HG03439 (cell line): Measurements from ENCODE around the gene BCAS3.

Experiments
- ATAC-seq: cut with Tn5 transposase; IDR thresholded peaks from one replicate; pipeline ENCODE4 v1.9.1; 2021; ENCODE audit warnings: mild to moderate bottlenecking, moderate library complexity; ENCODE audit not compliant: unreplicated experiment

The BCAS3 gene

DNA sequence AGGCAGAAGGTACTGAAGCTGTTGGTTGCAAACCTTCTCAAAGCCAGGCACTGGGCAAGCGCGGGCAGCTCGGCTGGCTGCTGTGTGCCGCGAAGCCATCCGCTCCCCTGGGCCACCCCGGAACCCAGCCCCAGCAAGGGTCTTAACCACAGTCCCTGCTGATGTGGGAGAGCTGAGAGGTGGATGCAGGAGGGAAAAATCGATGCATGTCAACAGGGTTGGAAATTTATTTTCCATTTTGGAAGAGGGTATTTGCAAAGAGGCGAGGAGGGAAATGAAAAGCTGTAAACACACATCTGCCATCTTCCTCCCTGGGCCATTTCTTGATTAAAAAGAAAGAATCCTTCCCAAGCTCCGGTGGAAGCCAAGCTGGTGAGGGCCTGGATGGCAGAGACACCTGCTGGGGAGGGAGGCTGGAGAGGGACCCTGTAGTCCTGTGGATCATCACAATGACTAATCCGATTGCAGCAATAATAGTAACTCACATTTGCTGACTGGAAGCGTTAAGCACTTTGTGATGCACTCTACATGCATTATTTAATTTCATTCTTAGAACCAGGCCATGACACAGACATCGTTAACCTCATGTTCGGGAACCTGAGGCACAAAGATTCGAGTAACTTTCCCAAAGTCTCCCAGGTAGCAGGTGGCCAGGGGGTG, 708.1 kb downstream of the BCAS3 start:
- ATAC-seq, result no peak

DNA sequence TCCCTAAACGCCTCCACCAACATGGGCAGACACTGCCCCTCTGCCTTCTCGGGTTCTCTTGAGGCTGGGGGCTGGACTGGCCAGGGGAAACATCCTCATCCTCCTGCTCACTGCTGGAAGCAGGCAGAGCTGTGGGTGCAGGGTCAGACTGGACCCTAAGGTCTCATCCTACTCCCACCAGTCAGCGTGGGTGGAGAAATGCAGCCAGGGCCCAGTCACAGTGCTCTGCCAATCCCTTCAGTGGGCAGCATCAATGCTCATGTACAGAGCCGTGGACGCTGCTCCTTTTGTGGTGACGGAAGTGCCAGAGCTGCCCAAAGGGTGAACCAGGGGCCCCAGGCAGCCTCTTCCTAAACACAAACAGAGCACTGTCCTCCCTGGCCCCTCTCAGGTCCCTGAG, 708.6 kb downstream of the BCAS3 start:
- no peak for ATAC-seq

DNA sequence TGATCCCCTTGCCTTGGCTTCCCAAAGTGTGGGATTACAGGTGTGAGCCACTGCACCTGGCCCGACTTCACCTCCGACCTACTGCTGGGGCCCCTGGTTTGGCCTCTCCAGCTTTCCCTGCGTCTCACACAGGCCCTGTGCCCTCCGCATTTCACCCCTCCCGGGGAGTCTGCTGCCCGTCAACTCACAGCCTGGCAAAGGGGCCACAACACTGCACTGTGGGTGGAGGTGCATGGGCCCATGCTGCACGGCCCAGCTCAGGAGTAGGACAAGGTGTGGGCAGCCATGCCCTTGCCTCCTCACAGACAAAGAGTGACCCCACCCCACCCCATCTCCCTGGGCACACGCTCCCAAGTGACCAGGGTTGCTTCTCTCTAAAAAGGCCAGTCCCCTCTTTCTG, 709.4 kb downstream of the BCAS3 start:
- ATAC-seq, result no peak

DNA sequence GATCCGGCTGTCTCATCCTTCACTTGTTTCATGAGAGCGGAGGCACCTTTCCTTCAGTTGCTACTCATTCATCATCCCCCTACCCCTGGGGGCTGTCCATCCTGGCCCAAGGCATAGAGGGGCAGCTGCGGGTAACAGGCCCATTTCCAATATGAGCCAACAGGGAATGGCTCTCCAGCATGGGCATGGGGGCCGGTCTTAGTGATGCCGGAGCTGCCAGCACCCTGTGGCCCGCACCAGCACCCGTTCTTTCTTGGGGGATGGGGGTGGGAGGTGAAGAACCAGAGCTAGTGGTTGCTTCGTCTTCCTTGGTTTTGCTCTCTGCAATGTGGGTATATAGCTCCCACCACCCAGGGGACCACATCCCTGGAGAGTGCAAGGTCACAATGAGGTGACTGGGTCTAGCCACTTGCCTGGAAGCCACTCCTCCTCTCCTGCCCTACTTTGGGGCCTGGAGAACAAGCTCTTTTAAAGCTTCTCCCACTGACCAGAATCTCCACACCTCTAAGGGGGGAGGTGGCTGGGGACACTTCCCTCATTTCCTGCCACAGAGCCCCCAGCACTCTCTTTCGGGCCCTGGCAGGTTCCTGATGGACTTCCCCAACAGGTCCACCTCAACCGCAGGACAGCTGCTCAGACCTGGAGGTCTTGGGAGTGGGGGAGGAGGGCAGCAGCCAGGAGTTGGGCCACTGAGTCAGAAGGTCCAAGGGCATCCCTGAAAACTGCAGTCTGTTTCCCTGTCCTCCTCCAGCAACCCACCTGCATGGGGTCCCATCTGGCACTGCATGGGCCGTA, 710.1 kb downstream of the BCAS3 start:
- no peak for ATAC-seq

DNA sequence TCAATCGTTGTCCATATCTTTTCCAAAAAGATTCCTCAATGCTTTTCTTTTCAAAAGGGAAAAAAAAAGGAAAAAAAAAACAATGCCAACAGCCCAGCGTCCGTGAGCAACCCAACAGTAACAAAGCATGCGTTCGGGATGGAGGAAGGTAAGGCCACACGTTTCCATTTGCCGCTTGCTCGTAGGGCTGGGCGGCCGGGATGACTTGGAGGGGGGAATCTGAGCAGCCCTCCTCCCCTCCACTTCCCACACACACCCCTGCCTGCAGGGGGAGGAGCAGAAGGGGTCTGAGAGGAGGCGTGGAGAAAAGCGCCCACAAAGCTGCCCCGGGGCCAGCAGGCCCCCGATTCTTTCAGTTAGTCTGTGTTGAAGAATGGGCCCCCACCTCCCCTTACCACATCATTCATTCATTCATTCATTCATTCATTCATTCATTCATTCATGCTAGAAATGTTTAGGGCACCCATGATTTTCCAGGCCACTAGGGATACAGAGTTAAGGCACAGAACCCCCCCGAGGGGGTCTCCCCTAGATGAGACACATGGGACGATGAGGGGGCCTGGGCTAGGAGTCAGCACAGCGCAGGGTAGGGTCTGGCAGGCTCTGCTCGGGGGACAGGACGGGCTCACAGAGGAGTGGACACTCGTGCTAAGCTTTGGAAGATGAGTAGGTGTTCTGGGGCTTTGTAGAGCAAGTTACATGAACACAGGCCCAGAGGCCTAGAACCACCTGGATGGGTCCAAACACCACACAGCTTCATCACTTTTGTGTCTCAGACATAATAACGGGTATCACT, 711.1 kb downstream of the BCAS3 start:
- no peak for ATAC-seq

DNA sequence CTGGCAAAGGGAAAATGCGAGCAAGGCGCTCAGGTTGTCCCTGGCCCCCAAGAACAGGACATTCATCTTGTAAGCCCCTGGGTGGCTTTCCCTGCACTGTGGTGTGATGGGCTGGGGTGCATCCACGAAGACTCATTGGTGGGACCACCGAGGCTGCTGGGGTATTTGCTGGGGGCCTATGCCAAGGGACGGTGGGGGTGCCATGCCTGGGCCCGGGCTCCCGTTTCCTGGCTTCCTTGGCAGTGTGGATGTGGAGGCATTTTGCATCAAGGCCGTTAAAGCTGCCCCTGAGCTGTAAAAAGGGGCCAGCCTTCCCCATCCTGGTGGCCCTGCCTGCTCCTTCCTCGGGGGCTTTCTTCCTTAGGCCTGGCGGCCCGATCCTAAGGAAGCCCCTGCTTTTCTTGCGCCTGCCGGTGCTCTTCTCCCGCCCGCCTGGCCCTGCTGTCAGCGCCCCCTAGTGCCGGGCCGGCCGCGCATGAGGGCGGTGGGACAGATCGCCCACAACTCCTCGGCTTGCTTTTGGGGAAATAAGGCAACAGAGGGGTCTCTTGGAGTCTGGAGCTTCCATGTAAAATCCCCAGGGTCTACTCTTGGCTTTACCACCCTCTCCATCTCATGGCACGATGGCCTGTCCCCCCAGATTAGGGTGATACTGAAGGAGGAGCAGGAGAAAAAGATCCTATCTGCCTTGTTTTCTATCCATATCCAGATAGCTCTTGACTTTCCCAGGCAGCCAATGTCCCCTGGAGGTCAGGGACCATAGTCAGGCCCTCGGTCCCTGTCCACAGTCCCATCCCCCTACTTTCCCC, 712.2 kb downstream of the BCAS3 start:
- ATAC-seq, result no peak

DNA sequence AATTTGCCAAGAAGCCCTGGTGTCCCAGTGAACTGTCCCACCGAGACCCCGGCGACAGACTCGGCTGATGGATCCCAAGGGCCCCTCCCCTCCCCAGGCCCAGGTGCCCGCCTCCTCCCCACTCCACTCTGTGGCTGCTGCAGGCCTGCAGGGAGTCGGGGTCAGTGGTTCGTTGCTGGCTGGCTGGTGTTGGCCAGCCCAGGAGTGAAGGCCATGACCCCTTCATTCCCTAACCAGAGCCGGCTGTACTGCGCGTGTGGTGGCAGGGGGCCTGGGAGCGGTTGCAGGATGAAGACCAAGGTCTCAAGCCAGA, 712.8 kb downstream of the BCAS3 start:
- no peak for ATAC-seq

DNA sequence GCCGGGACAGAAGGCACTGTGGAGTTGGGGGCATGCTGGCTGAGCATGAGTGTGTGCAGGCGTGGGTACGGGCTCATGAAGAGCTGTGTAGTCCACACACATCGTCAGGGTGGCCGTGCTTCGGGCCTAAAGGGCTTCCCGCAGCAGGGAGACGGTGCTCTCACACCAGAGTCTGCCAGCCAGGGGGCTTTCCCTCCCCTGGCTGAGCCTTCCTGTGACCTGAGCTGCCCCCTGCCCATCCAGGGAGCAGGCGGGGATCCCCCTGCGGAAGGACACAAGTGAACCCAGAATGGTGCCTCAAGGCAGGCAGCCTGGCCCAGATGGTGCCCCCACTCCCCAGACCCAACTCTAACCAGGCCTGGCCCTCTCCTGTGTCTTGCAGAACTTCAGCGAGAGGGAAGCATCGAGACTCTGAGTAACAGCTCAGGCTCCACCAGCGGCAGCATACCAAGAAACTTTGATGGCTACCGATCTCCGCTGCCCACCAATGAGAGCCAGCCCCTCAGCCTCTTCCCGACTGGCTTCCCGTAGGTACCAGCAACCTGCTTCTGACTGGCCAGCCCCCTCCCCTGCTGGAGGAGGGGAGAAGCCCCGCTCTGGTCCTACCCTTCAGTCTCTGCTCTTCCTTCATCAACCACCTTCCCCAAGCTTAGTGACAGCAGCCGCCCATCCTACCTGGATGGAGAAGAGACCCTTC, 714.1 kb downstream of the BCAS3 start:
- ATAC-seq, result no peak

DNA sequence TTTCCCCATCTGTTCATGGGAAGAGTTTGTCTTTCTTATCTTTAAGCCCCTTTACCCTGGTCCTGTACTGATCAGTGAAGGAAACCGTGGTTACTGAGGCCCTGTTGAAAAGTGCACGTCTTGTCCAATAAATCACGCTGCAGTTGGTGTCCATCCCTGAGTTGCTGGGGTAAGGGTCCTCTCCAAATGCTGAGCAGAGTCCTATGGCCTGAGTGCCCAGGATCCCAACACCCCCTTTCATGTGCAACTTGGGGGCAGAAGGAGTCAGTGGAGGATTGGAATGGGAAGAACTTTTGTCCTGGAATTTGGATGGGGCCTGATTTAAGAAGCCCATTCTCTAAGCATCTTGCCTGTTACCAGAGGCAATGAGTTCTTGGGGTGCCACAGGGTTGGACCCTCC, 715.0 kb downstream of the BCAS3 start:
- no peak for ATAC-seq

DNA sequence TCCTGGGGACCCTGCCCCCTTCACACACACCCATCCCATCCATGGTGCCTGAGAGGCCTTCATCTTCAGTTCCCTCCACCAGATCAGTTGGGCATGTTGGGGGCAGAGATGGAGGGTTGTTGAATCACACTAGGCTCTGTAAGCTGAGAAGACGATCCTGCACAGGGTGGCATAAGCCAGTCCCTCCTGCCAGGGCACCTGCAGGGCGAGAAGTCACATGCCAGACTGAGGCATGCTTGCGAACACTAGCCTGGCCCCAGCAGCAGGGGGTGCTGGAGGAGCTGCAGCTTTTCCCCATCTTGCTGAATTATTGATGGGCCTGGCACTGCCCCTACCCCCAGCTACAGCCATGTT, 715.9 kb downstream of the BCAS3 start:
- ATAC-seq, result no peak

DNA sequence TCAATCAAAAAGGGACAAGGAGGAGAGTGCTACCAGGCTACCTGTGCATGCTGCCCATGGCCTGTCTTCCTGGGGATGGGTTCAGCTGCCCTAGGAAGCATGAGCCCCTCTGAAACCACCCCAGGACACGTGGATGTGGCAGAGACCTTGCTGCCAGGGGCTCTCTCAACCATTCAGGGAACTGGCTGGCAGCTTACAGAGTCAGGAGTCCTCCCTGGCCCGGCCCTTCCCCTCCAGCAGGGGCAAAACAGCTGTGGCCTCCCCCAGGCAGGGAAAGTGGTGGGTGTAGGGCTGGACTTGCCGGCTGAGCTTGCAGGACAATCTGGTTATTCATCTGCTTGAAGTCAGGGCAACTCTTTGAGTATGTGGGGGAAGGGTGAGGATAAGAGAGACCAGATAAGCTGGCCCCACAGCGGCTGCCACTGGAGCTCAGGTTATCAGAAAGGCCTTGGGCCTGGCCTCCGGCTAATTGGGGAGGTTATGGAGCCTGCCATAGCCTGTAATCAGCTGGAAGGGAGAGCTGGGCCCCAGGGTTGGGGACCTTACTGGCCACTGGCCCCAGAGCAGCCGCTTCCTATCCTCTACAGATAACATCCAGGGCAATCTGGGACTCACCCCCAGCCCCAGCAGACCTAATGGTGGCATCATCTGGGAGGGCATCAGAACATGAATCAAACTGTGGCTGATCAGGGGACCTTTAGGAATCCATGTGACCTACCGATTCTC, 716.4 kb downstream of the BCAS3 start:
- no peak for ATAC-seq

DNA sequence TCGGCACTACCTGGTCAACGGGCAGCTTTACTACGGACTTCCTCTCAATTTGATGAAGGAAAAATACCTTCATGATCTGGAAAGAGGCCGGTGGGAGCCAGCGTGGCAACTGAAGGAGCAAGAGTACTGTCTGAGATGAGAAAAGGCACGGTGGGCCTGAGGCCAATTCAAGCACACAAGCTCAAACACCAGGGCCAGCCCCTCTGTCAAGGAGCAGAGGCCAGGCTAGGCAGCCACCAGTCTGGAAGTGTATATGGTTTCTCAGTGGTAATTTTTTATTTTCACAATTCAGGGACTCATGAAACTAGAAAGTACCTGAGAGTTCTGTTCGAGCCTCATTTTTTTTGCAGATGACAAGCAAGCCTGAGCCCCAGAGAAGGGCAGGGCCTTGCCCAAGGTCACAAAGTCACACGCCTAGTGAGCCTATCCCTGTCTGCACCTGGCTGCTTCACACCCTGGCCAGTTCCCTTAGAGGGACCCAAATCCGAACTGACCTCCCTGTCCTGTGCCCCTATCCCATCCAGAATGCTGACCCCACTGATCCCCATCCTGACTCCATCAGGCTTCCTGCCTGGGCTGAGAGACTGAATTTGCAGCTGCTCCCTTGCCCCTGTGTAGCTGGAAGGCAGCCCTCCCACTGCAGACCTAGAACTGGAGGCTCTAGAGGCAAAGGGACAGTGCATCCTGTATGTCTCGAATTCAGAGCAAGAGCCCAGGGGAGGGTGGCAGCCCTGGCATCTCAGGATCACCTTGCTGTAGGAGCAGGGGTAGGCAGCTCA, 717.2 kb downstream of the BCAS3 start:
- ATAC-seq, result no peak

DNA sequence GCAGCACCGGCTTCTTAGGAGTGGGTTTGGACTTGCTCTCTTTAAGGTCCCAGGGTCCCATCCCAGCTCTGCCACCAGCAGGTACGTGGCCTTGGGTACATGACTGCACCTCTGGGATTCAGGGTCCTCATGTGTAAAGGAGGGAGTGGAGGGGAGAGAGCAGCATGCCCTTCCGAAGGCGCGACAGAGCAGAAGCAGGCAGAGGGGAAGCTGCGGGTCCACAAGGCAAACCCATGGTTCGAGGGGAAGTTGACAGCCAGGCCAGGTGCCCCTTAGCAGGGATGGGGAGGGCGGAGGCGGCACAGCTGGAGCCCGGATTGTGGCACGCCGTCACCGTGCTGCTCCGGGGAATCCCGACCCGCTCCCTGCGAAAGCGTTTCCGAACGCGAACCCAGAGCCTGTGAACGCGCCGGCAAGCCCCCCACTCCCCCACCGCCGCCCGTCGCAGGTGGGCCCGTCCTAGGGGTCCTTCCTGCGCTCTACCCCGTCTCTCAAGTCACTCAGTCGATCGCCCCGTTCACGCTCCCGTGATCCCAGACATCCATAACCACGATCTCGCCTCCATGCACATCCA, 717.8 kb downstream of the BCAS3 start:
- ATAC-seq, result no peak

DNA sequence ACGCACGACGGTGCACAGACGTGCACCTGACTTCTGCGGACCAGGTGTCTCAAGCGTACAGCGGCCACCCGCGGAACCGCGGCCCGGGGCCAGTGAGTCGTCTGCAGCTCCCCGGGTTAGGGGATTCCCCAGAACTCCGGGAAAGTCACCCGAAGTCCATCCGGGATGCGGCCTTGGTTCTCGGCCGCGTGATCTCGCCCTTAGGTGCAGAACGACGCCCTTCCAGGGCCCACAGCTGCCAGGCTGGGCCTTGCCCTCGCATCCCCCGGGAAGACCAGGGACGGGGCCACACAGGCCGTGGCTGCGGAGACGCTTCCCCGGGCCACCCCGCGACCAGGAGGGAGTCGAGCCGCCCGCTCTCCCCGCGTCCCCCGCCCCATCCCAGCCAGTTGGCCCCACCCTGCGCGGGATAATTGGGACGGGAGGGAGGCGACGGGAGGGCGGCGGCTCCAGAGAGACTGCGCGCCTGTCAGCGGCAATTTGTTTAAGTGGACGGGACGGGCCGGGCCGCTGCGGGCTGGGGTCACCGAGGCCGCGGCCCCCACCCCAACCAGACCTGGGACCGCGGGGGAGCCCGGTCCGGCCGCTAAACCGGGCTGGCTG, 718.4 kb downstream of the BCAS3 start:
- no peak for ATAC-seq

DNA sequence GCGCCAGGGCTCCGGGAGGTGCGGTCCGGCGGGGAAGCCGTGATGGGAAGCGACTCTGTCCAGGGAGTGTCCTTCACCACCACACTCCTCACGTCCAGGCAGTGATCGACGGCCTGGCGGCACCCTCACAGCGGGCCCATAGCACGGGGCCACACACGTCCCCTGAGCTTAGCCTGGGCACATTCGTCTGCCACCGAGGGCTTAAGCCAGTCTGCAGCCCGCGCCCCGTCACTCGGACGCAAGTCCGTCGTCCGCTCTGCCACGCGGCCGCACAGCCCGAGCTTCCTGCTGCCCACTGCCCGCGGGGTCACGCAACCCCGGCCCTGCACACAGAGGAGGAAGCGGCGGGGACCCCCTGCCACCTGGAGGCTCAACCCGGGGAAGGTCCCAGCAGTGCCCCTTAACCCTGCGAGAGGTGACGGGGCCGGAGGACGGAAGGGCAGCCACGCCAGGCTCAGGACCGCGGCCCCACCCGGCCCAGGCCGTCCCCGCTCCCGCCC, 719.0 kb downstream of the BCAS3 start:
- ATAC-seq, result no peak

DNA sequence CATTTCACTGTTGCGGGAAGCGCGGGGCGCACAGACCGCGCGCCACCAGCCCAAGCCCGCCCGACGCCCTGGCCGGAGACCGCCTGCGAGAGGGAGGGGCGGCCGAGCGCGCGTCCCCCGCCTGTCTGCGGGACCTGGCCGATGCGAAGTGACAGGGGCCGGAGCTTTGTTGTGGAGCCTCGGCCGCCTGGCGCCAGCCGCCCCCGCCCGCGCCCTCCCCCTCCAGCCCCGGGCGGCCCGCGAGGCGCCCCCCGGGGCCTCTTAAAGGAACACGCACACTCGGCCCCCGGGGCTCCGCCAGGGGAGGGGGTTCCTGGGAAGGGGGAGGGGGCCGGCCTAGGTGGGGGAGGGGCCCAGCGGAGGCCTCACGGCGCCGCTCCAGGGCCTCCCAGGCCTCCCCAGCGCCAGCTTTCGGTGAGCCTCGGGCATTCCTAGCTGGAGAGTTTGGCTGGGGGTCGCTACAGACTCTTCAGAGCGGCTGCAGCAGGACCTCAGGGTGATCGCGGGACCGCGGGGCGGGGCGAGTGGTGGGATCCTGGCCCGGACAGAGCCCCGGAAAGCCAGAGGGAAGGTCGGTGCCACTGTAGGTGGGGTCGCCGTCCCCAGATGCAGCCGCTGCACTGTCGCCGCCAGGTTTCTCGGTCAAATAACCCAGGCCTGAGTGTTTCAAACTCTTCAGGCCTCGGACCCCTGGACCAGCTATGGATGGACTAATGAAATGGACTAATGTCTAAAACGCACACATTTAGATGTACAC, 719.6 kb downstream of the BCAS3 start:
- ATAC-seq, result no peak

DNA sequence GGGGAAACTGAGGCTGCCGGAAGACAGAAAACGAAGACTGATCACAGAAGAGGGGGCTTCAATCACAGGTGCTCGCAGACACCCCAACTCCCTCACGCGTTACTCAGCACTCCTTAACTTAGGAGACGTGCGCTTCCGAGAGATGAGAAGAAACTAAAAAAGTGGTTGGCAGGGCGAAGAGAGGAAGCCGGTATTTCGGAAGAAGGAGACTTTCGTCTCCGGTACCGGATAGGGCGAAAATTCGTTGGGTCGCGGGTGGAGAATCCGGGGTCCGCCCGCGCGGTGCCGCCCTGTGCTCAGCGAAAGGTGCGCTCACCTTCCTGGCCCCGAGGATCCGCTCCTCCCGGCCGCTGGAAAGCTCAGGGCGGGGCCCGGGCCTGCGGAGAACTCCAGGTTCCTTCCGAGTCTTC, 721.1 kb downstream of the BCAS3 start:
- no peak for ATAC-seq
